Esophagus muscularis mucosa (tissue), 4 donors: ENCODE measurements around the gene LHX2.

Experiments
- CTCF ChIP-seq, 3 experiments: fragments of 200-600 bp in 2 of 3; fragments of 450-650 bp in 1 of 3; sonication (generic) in 2 of 3; IDR thresholded peaks; one replicate each; pipeline ENCODE4 v1.5.1; 2017 to 2019; ENCODE audit warnings: antibody characterized with exemption in 3 of 3, mild to moderate bottlenecking in 2 of 3, moderate library complexity in 1 of 3
- EP300 ChIP-seq: sonication (generic); formaldehyde crosslinking; IDR thresholded peaks from one replicate; pipeline ENCODE4 v1.6.1; 2017; ENCODE audit warnings: antibody characterized with exemption
- POLR2A ChIP-seq: fragments of 450-650 bp; IDR thresholded peaks from one replicate; pipeline ENCODE4 v1.6.1; 2017; ENCODE audit warnings: antibody characterized with exemption, moderate library complexity, mild to moderate bottlenecking, low read depth
- POLR2AphosphoS5 ChIP-seq, 2 donors: sonication (generic); formaldehyde crosslinking; IDR thresholded peaks; one replicate each; pipeline ENCODE4 v1.6.1; 2017; ENCODE audit warnings: antibody characterized with exemption in 2 of 2

GRCh38 chr9:123967323-123967722, 44.2 kb upstream of the LHX2 start:
- TF ChIP-seq CTCF (IDR thresholded peaks at IDR 0.05) (no peak), EP300 (no peak), POLR2A (no peak), POLR2AphosphoS5 (IDR thresholded peaks at IDR 0.05) (no peak)
